Eye (tissue), 1 donor: ENCODE data around the gene LRP8.
A peak's percentile ranks its signal among the peaks of the same experiment; 100 is the strongest.

Experiments
- DNase-seq: peaks from one replicate; pipeline ENCODE4 v3.0.0-alpha.2; 2015

LRP8 gene

GRCh38 chr1:53321366-53321765 lies 6.5 kb downstream of the LRP8 start:
- DNase-seq, result peak; percentile 55

- no peak for DNase-seq
Observed at GRCh38 chr1:53320646-53321045, 7.2 kb downstream of the LRP8 start.

- peak; percentile 52 for DNase-seq
Observed at GRCh38 chr1:53319296-53320101, 8.4 kb downstream of the LRP8 start.

GRCh38 chr1:53317646-53318539 lies 10.0 kb downstream of the LRP8 start:
- DNase-seq, result no peak

GRCh38 chr1:53316766-53317581 lies 10.9 kb downstream of the LRP8 start:
- DNase-seq, result peak; percentile 79

- DNase-seq, result no peak
Observed at GRCh38 chr1:53316424-53316765, 11.5 kb downstream of the LRP8 start.

- peak; percentile 46 for DNase-seq
Observed at GRCh38 chr1:53315456-53316423, 12.1 kb downstream of the LRP8 start.

GRCh38 chr1:53315046-53315445 lies 12.8 kb downstream of the LRP8 start:
- DNase-seq, result peak; percentile 45

GRCh38 chr1:53314606-53315005 lies 13.3 kb downstream of the LRP8 start:
- no peak for DNase-seq

GRCh38 chr1:53314096-53314495 lies 13.8 kb downstream of the LRP8 start:
- no peak for DNase-seq

GRCh38 chr1:53313556-53313955 lies 14.3 kb downstream of the LRP8 start:
- no peak for DNase-seq

- no peak for DNase-seq
Observed at GRCh38 chr1:53311702-53312305, 16.1 kb downstream of the LRP8 start.

- peak; percentile 30 for DNase-seq
Observed at GRCh38 chr1:53310847-53311681, 16.8 kb downstream of the LRP8 start.

GRCh38 chr1:53309802-53310201 lies 18.1 kb downstream of the LRP8 start:
- no peak for DNase-seq

GRCh38 chr1:53308506-53308905 lies 19.4 kb downstream of the LRP8 start:
- peak; percentile 66 for DNase-seq

GRCh38 chr1:53307037-53307436 lies 20.8 kb downstream of the LRP8 start:
- DNase-seq, result no peak

GRCh38 chr1:53306168-53306567 lies 21.7 kb downstream of the LRP8 start:
- no peak for DNase-seq

GRCh38 chr1:53305650-53306049 lies 22.2 kb downstream of the LRP8 start:
- no peak for DNase-seq

GRCh38 chr1:53304527-53304926 lies 23.3 kb downstream of the LRP8 start:
- no peak for DNase-seq

GRCh38 chr1:53303726-53304515 lies 23.9 kb downstream of the LRP8 start:
- no peak for DNase-seq
